Measurements from ENCODE around the gene TSEN2. TPM values are rescaled to one million over a fixed set of nuclear protein-coding genes. Genes with fewer than 3 reads are reported as not detected.
A peak's percentile ranks its signal among the peaks of the same experiment; 100 is the strongest.

The TSEN2 gene
- total RNA-seq, 1 donor from 2014 or later: 16.0 TPM

GRCh38 chr3:12553921-12554391 lies 69.7 kb downstream of the TSEN2 start:
- intact Hi-C loops (cut with DNase I): no loop called here
- DNase-seq (no peak), ATAC-seq (no peak)
- H3K27me3 ChIP-seq: peaks cover 21% of the 10 kb centered on the region
- H3K4me1 ChIP-seq: peaks cover 15% of the 10 kb centered on the region
- no peaks in the 10 kb centered on the region for H3K36me3 ChIP-seq
- peak overlapping the region; percentile 44 for H3K4me3 ChIP-seq
- H3K27ac ChIP-seq: no peak overlapping the region
- H3K9me3 ChIP-seq: no peaks in the 10 kb centered on the region
- TF ChIP-seq, protein P1, sequence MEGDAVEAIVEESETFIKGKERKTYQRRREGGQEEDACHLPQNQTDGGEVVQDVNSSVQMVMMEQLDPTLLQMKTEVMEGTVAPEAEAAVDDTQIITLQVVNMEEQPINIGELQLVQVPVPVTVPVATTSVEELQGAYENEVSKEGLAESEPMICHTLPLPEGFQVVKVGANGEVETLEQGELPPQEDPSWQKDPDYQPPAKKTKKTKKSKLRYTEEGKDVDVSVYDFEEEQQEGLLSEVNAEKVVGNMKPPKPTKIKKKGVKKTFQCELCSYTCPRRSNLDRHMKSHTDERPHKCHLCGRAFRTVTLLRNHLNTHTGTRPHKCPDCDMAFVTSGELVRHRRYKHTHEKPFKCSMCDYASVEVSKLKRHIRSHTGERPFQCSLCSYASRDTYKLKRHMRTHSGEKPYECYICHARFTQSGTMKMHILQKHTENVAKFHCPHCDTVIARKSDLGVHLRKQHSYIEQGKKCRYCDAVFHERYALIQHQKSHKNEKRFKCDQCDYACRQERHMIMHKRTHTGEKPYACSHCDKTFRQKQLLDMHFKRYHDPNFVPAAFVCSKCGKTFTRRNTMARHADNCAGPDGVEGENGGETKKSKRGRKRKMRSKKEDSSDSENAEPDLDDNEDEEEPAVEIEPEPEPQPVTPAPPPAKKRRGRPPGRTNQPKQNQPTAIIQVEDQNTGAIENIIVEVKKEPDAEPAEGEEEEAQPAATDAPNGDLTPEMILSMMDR (IDR thresholded peaks at IDR 0.05): no peak

DNA sequence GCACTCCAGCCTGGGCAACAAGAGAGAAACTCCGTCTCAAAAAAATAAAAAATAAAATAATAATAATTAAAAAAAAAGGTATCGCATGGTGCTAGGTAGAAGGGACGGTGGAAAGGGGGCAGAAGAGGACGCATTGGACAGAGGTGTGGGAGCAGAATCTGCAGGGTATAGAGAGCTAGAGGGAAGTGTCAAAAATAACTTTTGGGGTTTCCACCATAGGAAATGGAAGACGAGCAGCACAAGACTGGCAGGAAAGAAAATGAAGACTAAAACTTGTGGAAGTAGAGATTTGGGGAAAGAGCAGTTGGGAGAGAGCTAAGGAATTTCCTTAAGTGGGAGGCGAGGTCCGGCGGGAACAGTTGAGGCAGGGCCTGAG lies 72.0 kb downstream of the TSEN2 start:
- Histone ChIP-seq H3K36me3 (no peaks in the 10 kb centered on the region), H3K4me3 (peak overlapping the region; percentile 73), H3K4me1 (peaks cover 25% of the 10 kb centered on the region), H3K27ac (peak overlapping the region; percentile 93), H3K9me3 (no peaks in the 10 kb centered on the region), H3K27me3 (peaks cover 18% of the 10 kb centered on the region)
- DNase-seq (no peak), ATAC-seq (no peak)
- TF ChIP-seq, protein P1 (IDR thresholded peaks at IDR 0.05): no peak
- intact Hi-C loops (cut with DNase I): no loop called here

GRCh38 chr3:12556690-12557472 lies 72.6 kb downstream of the TSEN2 start, which contains the start of gene MKRN2:
MKRN2 (plus strand) TSS chr3:12557087; CDS start chr3:12557151, 64 bp downstream.
- peak; percentile 99 for ATAC-seq
- TF ChIP-seq, protein P1 (IDR thresholded peaks at IDR 0.05): no peak
- Histone ChIP-seq H3K36me3 (no peaks in the 10 kb centered on the region), H3K9me3 (no peaks in the 10 kb centered on the region), H3K4me3 (peak within 1 kb of the TSS; percentile 73), H3K27me3 (peaks cover 12% of the 10 kb centered on the region), H3K27ac (peak within 1 kb of the TSS; percentile 93), H3K4me1 (peaks cover 28% of the 10 kb centered on the region)
- intact Hi-C loops (cut with DNase I): no loop called here
- peak; percentile 94 for DNase-seq

DNA sequence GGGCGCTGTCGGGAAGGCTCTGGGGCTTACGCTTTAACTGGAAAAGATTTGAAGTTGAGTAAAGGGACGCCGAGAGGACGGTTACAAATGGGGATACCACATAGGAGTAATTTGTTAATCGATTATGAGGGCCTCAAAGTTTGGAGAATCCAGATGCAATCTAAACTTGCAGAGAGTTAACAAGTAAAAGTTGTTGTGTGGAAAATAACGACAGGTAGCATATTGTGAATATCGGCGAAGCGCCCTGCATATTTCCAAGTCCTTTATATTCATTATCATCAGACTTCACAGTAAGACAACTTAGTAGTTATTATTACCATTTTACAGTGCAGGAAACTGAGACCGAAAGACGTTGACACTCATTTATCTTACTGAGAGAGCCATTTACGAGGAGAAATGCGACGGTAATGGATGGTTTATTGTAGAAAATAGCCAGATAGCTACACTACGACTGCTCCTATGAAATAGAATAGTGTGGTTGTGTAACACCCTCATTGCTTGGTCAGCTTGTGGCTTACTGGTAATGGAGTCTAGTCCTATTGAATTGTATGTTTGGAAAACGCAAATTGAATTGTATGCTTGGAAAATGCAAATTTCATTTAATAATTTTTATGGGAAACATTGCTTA lies 73.3 kb downstream of the TSEN2 start:
- H3K4me1 ChIP-seq: peaks cover 34% of the 10 kb centered on the region
- H3K36me3 ChIP-seq: no peaks in the 10 kb centered on the region
- intact Hi-C loops (cut with DNase I): no loop called here
- no peak for DNase-seq
- peak overlapping the region; percentile 93 for H3K27ac ChIP-seq
- ATAC-seq: peak; percentile 11
- H3K4me3 ChIP-seq: peak overlapping the region; percentile 73
- no peaks in the 10 kb centered on the region for H3K9me3 ChIP-seq
- TF ChIP-seq, protein P1 (IDR thresholded peaks at IDR 0.05): no peak
- peaks cover 9% of the 10 kb centered on the region for H3K27me3 ChIP-seq

DNA sequence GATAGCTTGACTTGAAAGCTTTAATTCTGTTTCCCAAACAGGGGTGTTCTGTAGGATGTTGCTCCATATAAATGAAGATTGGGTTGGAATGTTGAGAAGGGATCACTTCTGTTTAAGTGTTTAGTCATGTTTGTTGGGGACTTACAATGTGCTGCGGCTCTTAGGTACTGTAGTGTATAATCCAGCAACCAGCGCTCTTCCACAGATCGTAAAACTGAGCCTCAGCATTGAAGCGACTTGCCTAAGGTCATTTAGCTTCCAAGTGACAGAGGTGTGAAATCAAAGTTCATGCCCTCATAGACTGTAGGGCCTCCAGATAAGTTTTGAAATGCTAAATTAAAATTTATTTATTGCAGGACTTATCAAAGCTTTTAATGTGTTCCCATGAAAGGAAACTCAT lies 74.4 kb downstream of the TSEN2 start:
- TF ChIP-seq, protein P1 (IDR thresholded peaks at IDR 0.05): no peak
- H3K4me1 ChIP-seq: peaks cover 41% of the 10 kb centered on the region
- no peak for DNase-seq
- H3K27ac ChIP-seq: no peak overlapping the region
- H3K27me3 ChIP-seq: peaks cover 6% of the 10 kb centered on the region
- H3K36me3 ChIP-seq: no peaks in the 10 kb centered on the region
- ATAC-seq: no peak
- H3K9me3 ChIP-seq: no peaks in the 10 kb centered on the region
- peak overlapping the region; percentile 73 for H3K4me3 ChIP-seq
- intact Hi-C loops (cut with DNase I): no loop called here

Measured in upper lobe of right lung (tissue), 1 donor.